ENCODE measurements around the gene VPS13C. TPM values are rescaled to one million over a fixed set of nuclear protein-coding genes. Genes with fewer than 3 reads are reported as not detected.

Gene VPS13C
- total RNA-seq, 1 donor from 2014 or later: 50.9 TPM

- peaks cover 2% of the 10 kb centered on the region for H3K27me3 Mint-ChIP-seq (ENCODE audit: unreplicated experiment)
- H3K4me1 Mint-ChIP-seq (ENCODE audit: unreplicated experiment): no peaks in the 10 kb centered on the region
- H3K36me3 Mint-ChIP-seq (ENCODE audit: low read depth, unreplicated experiment): peaks cover 7% of the 10 kb centered on the region
- H3K4me3 Mint-ChIP-seq (ENCODE audit: unreplicated experiment): no peak overlapping the region
- H3K27ac Mint-ChIP-seq (ENCODE audit: unreplicated experiment): no peak overlapping the region
- H3K9me3 Mint-ChIP-seq (ENCODE audit: unreplicated experiment): no peaks in the 10 kb centered on the region
- no peak for DNase-seq (ENCODE audit: low spot score)
- TF ChIP-seq CTCF (IDR thresholded peaks at IDR 0.05; ENCODE audit: unreplicated experiment): no peak
Observed at GRCh38 chr15:61929452-61929851, 130.8 kb downstream of the VPS13C start.

- no peak for TF ChIP-seq CTCF (IDR thresholded peaks at IDR 0.05; ENCODE audit: unreplicated experiment)
- no peak overlapping the region for H3K4me3 Mint-ChIP-seq (ENCODE audit: unreplicated experiment)
- no peak for DNase-seq (ENCODE audit: low spot score)
- no peak overlapping the region for H3K27ac Mint-ChIP-seq (ENCODE audit: unreplicated experiment)
- H3K4me1 Mint-ChIP-seq (ENCODE audit: unreplicated experiment): no peaks in the 10 kb centered on the region
- H3K27me3 Mint-ChIP-seq (ENCODE audit: unreplicated experiment): peaks cover 2% of the 10 kb centered on the region
- no peaks in the 10 kb centered on the region for H3K9me3 Mint-ChIP-seq (ENCODE audit: unreplicated experiment)
- peaks cover 8% of the 10 kb centered on the region for H3K36me3 Mint-ChIP-seq (ENCODE audit: low read depth, unreplicated experiment)
Observed at GRCh38 chr15:61923173-61923572, 137.1 kb downstream of the VPS13C start.

GRCh38 chr15:61921093-61921492 lies 139.2 kb downstream of the VPS13C start:
- Mint-ChIP-seq H3K27ac (ENCODE audit: unreplicated experiment) (no peak overlapping the region), H3K4me1 (ENCODE audit: unreplicated experiment) (peaks cover 5% of the 10 kb centered on the region), H3K9me3 (ENCODE audit: unreplicated experiment) (no peaks in the 10 kb centered on the region), H3K36me3 (ENCODE audit: low read depth, unreplicated experiment) (peaks cover 4% of the 10 kb centered on the region), H3K4me3 (ENCODE audit: unreplicated experiment) (no peak overlapping the region), H3K27me3 (ENCODE audit: unreplicated experiment) (no peaks in the 10 kb centered on the region)
- DNase-seq (ENCODE audit: low spot score): no peak
- no peak for TF ChIP-seq CTCF (IDR thresholded peaks at IDR 0.05; ENCODE audit: unreplicated experiment)

GRCh38 chr15:61917457-61917856 lies 142.8 kb downstream of the VPS13C start:
- Mint-ChIP-seq H3K36me3 (ENCODE audit: low read depth, unreplicated experiment) (peaks cover 16% of the 10 kb centered on the region), H3K4me3 (ENCODE audit: unreplicated experiment) (no peak overlapping the region), H3K9me3 (ENCODE audit: unreplicated experiment) (no peaks in the 10 kb centered on the region), H3K4me1 (ENCODE audit: unreplicated experiment) (peaks cover 5% of the 10 kb centered on the region), H3K27ac (ENCODE audit: unreplicated experiment) (peak overlapping the region; percentile 61), H3K27me3 (ENCODE audit: unreplicated experiment) (no peaks in the 10 kb centered on the region)
- no peak for TF ChIP-seq CTCF (IDR thresholded peaks at IDR 0.05; ENCODE audit: unreplicated experiment)
- DNase-seq (ENCODE audit: low spot score): no peak

GRCh38 chr15:61916104-61916503 lies 144.1 kb downstream of the VPS13C start:
- no peak for TF ChIP-seq CTCF (IDR thresholded peaks at IDR 0.05; ENCODE audit: unreplicated experiment)
- Mint-ChIP-seq H3K4me1 (ENCODE audit: unreplicated experiment) (peaks cover 5% of the 10 kb centered on the region), H3K36me3 (ENCODE audit: low read depth, unreplicated experiment) (peaks cover 16% of the 10 kb centered on the region), H3K27ac (ENCODE audit: unreplicated experiment) (no peak overlapping the region), H3K4me3 (ENCODE audit: unreplicated experiment) (no peak overlapping the region), H3K9me3 (ENCODE audit: unreplicated experiment) (no peaks in the 10 kb centered on the region), H3K27me3 (ENCODE audit: unreplicated experiment) (no peaks in the 10 kb centered on the region)
- no peak for DNase-seq (ENCODE audit: low spot score)
